Measurements from ENCODE around the gene SPNS2. TPM values are rescaled to one million over a fixed set of nuclear protein-coding genes. Genes with fewer than 3 reads are reported as not detected.

Gene SPNS2
- polyA plus RNA-seq, 1 donor (not counting 4 experiments of a cell fraction or from before 2014, with no cell fraction given), result 0.10 TPM

DNA sequence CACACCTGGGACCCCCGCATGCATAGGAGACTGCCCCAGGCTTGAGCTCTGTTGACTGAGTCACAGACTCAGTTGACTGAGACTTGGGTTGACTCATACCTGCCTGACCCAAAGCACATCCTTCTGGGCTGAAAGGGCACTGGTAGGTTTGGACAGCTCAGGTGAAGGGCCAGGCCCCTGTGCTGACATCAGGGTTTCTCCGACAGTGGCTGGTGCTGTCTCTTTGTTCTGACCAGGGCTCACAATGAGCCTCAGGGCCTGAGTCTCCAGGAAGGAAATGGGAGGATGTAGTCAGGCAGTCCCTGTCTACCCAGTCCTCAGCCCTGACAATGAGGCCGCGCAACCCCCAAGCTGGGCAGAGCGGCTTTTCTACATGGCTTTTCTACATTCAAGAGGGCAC lies 6.5 kb downstream of the SPNS2 start:
- dilution Hi-C loops (cut with MboI; ENCODE audit: extremely low pct_ligation_motif_present, low sequenced_read_pairs), result no loop called here
- no peak overlapping the region for H3K4me3 ChIP-seq (ENCODE audit: control insufficient read depth in 2 of 3, extremely low read depth in 1 of 3, insufficient read depth in 2 of 3, low read depth in 1 of 3, low read length in 3 of 3)
- H3K4me2 ChIP-seq (ENCODE audit: control insufficient read depth, extremely low read depth, insufficient read depth, low read depth, low read length), result no peak overlapping the region
- H3K27me3 ChIP-seq (ENCODE audit: control insufficient read depth, extremely low read depth, insufficient read depth, low read length), result peaks cover 43% of the 10 kb centered on the region
- H2AFZ ChIP-seq (ENCODE audit: control insufficient read depth, low read length), result no peak overlapping the region
- no peaks in the 10 kb centered on the region for H3K4me1 ChIP-seq (ENCODE audit: control insufficient read depth, extremely low read depth, insufficient read depth, low read length)
- H3K79me2 ChIP-seq (ENCODE audit: control insufficient read depth, insufficient read depth, low read length), result no peaks in the 10 kb centered on the region
- H3K9ac ChIP-seq (ENCODE audit: control insufficient read depth, extremely low read depth, insufficient read depth, low read length), result no peak overlapping the region
- H3K9me1 ChIP-seq (ENCODE audit: control insufficient read depth, extremely low read depth, insufficient read depth, low read length), result no peaks in the 10 kb centered on the region
- TF ChIP-seq, protein P1, sequence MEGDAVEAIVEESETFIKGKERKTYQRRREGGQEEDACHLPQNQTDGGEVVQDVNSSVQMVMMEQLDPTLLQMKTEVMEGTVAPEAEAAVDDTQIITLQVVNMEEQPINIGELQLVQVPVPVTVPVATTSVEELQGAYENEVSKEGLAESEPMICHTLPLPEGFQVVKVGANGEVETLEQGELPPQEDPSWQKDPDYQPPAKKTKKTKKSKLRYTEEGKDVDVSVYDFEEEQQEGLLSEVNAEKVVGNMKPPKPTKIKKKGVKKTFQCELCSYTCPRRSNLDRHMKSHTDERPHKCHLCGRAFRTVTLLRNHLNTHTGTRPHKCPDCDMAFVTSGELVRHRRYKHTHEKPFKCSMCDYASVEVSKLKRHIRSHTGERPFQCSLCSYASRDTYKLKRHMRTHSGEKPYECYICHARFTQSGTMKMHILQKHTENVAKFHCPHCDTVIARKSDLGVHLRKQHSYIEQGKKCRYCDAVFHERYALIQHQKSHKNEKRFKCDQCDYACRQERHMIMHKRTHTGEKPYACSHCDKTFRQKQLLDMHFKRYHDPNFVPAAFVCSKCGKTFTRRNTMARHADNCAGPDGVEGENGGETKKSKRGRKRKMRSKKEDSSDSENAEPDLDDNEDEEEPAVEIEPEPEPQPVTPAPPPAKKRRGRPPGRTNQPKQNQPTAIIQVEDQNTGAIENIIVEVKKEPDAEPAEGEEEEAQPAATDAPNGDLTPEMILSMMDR (optimal IDR thresholded peaks at IDR 0.05 in 1 of 3, IDR thresholded peaks at IDR 0.05 in 1 of 3, conservative IDR thresholded peaks at IDR 0.05 in 1 of 3; ENCODE audit: extremely low read depth in 1 of 3, insufficient read depth in 2 of 3, low read length in 3 of 3), result no peak
- no peak for TF ChIP-seq EZH2 (IDR thresholded peaks at IDR 0.05; ENCODE audit: low read length)
- no peaks in the 10 kb centered on the region for H3K36me3 ChIP-seq (ENCODE audit: control insufficient read depth in 2 of 2, extremely low read depth in 1 of 2, insufficient read depth in 2 of 2, low read length in 2 of 2)
- H4K20me1 ChIP-seq (ENCODE audit: control insufficient read depth, extremely low read depth, insufficient read depth, low read length), result peaks cover 3% of the 10 kb centered on the region
- FAIRE-seq, result no peak
- H3K9me3 ChIP-seq (ENCODE audit: control insufficient read depth, low read depth, low read length), result no peaks in the 10 kb centered on the region
- H3K27ac ChIP-seq (ENCODE audit: control insufficient read depth, insufficient read depth, low read length), result no peak overlapping the region
- DNase-seq (ENCODE audit: low read depth, low spot score), result no peak

DNA sequence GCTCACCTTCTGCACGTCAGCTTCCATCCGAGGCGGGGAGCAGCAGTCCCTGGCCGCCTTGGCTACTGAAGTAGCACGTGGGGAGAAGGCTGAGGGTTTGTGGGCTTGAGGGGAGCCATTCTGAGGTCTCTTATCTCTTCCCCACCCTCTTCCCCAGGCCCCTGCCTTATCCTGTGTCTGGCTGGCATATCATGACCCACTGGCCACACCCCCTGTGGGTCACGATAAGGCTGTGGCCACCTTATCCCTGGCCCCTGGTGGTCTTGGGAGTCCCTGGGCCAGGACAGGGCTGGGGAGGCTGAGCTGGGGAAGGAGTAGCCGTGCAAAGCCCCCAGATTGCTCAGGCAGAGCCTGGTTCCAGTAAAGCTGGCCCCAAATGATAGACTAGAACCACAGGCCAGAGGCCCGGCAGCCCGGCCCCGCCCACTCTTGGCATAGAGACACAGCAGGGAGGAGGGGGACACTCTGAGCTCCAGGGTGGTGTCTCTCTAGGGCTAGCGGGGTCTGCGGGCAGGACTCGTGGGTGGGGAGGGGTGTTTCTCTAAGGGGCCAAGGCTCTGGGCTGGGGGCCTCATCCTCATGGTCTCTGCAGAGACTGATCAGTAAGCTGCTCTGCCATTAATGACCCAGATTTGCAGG lies 7.6 kb downstream of the SPNS2 start:
- H3K36me3 ChIP-seq (ENCODE audit: control insufficient read depth in 2 of 2, extremely low read depth in 1 of 2, insufficient read depth in 2 of 2, low read length in 2 of 2), result no peaks in the 10 kb centered on the region
- no peak overlapping the region for H3K27ac ChIP-seq (ENCODE audit: control insufficient read depth, insufficient read depth, low read length)
- dilution Hi-C loops (cut with MboI; ENCODE audit: extremely low pct_ligation_motif_present, low sequenced_read_pairs), result no loop called here
- H3K4me1 ChIP-seq (ENCODE audit: control insufficient read depth, extremely low read depth, insufficient read depth, low read length), result no peaks in the 10 kb centered on the region
- no peak for TF ChIP-seq EZH2 (IDR thresholded peaks at IDR 0.05; ENCODE audit: low read length)
- TF ChIP-seq, protein P1 (optimal IDR thresholded peaks at IDR 0.05 in 1 of 3, IDR thresholded peaks at IDR 0.05 in 1 of 3, conservative IDR thresholded peaks at IDR 0.05 in 1 of 3; ENCODE audit: extremely low read depth in 1 of 3, insufficient read depth in 2 of 3, low read length in 3 of 3), result no peak
- DNase-seq (ENCODE audit: low read depth, low spot score) (no peak), FAIRE-seq (no peak)
- H4K20me1 ChIP-seq (ENCODE audit: control insufficient read depth, extremely low read depth, insufficient read depth, low read length), result peaks cover 3% of the 10 kb centered on the region
- H3K4me3 ChIP-seq (ENCODE audit: control insufficient read depth in 2 of 3, extremely low read depth in 1 of 3, insufficient read depth in 2 of 3, low read depth in 1 of 3, low read length in 3 of 3), result no peak overlapping the region
- no peaks in the 10 kb centered on the region for H3K9me3 ChIP-seq (ENCODE audit: control insufficient read depth, low read depth, low read length)
- no peak overlapping the region for H3K4me2 ChIP-seq (ENCODE audit: control insufficient read depth, extremely low read depth, insufficient read depth, low read depth, low read length)
- no peaks in the 10 kb centered on the region for H3K79me2 ChIP-seq (ENCODE audit: control insufficient read depth, insufficient read depth, low read length)
- no peaks in the 10 kb centered on the region for H3K9me1 ChIP-seq (ENCODE audit: control insufficient read depth, extremely low read depth, insufficient read depth, low read length)
- no peak overlapping the region for H2AFZ ChIP-seq (ENCODE audit: control insufficient read depth, low read length)
- no peak overlapping the region for H3K9ac ChIP-seq (ENCODE audit: control insufficient read depth, extremely low read depth, insufficient read depth, low read length)
- peaks cover 36% of the 10 kb centered on the region for H3K27me3 ChIP-seq (ENCODE audit: control insufficient read depth, extremely low read depth, insufficient read depth, low read length)
